Measurements from ENCODE around the gene JCAD. TPM values are rescaled to one million over a fixed set of nuclear protein-coding genes. Genes with fewer than 3 reads are reported as not detected.

JCAD gene
- total RNA-seq, 1 experiment from 2014 or later = 0.54 TPM

DNA sequence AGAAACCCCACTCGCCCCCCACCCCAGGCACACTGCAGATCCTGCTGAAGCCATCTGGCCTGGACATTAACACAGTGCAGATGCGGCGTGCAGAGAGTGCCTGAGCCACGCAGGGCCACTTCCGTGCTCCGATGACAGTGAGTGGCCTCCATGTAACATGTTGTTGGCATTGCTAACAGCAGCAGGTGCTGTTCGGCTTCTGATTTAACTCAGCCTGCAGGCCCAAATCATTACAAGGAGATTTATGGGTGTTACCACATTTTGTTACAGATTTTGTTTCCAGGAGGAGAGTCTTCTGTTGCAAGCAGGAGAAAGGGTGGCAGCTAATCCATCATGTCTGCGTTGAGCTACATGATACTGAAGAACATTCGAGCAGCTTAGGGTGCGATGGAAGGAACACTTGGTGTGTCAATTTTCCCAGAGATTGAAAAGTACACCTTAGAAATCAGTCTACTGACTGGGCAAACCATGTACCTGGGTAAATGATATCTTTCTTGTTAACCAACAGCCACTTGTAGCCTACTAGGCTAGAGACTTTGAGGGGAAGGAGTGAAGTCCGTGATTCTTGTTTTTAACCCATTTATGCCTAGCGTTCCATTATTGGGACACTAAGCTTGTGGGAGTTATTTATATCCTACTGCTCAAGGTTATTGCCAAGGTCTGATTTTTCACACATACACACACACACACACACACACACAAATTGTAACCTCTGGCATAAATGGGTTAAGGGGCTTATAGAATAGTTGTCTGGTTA, 90.0 kb downstream of the JCAD start:
- H3K9me3 Mint-ChIP-seq (ENCODE audit: low read depth, unreplicated experiment) = peaks cover 3% of the 10 kb centered on the region
- TF ChIP-seq, protein P1, sequence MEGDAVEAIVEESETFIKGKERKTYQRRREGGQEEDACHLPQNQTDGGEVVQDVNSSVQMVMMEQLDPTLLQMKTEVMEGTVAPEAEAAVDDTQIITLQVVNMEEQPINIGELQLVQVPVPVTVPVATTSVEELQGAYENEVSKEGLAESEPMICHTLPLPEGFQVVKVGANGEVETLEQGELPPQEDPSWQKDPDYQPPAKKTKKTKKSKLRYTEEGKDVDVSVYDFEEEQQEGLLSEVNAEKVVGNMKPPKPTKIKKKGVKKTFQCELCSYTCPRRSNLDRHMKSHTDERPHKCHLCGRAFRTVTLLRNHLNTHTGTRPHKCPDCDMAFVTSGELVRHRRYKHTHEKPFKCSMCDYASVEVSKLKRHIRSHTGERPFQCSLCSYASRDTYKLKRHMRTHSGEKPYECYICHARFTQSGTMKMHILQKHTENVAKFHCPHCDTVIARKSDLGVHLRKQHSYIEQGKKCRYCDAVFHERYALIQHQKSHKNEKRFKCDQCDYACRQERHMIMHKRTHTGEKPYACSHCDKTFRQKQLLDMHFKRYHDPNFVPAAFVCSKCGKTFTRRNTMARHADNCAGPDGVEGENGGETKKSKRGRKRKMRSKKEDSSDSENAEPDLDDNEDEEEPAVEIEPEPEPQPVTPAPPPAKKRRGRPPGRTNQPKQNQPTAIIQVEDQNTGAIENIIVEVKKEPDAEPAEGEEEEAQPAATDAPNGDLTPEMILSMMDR (IDR thresholded peaks at IDR 0.05; ENCODE audit: unreplicated experiment) = no peak
- no peak overlapping the region for H3K4me3 Mint-ChIP-seq (ENCODE audit: low read depth, unreplicated experiment)
- H3K4me1 Mint-ChIP-seq (ENCODE audit: low read depth, unreplicated experiment) = peaks cover 7% of the 10 kb centered on the region
- H3K27me3 Mint-ChIP-seq (ENCODE audit: unreplicated experiment) = no peaks in the 10 kb centered on the region
- no peaks in the 10 kb centered on the region for H3K36me3 Mint-ChIP-seq (ENCODE audit: insufficient read depth, unreplicated experiment)
- CTCF ChIA-PET = no interaction called here
- BruUV-seq (replicated peaks) = no TSS peak
- H3K27ac Mint-ChIP-seq (ENCODE audit: unreplicated experiment) = no peak overlapping the region
- DNase-seq = no peak
- intact Hi-C loops (cut with micrococcal nuclease; ENCODE audit: unreplicated experiment) = no loop called here

DNA sequence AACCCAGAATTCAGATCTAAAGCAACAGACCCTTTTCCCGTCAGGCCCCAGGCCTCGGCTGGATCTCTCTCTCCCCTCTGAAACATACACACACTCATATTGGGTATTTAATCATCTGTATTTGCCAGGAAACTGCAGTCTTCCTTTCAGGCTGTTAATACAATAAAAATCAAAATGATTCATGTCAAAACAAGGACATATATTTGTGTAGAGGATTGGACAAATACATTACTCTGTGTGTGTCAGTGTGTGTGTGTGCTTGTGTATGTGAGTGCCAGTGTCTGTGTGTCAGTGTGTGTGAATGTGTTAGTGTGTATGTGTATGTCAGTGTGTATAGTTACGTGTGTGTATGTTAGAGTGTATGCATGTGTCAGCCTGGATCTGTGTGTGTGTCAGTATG, 90.8 kb downstream of the JCAD start:
- Mint-ChIP-seq H3K27ac (ENCODE audit: unreplicated experiment) (no peak overlapping the region), H3K4me3 (ENCODE audit: low read depth, unreplicated experiment) (no peak overlapping the region), H3K4me1 (ENCODE audit: low read depth, unreplicated experiment) (peaks cover 7% of the 10 kb centered on the region), H3K27me3 (ENCODE audit: unreplicated experiment) (no peaks in the 10 kb centered on the region), H3K36me3 (ENCODE audit: insufficient read depth, unreplicated experiment) (no peaks in the 10 kb centered on the region), H3K9me3 (ENCODE audit: low read depth, unreplicated experiment) (no peaks in the 10 kb centered on the region)
- CTCF ChIA-PET = no interaction called here
- BruUV-seq (replicated peaks) = no TSS peak
- intact Hi-C loops (cut with micrococcal nuclease; ENCODE audit: unreplicated experiment) = no loop called here
- DNase-seq = no peak
- TF ChIP-seq, protein P1 (IDR thresholded peaks at IDR 0.05; ENCODE audit: unreplicated experiment) = no peak

DNA sequence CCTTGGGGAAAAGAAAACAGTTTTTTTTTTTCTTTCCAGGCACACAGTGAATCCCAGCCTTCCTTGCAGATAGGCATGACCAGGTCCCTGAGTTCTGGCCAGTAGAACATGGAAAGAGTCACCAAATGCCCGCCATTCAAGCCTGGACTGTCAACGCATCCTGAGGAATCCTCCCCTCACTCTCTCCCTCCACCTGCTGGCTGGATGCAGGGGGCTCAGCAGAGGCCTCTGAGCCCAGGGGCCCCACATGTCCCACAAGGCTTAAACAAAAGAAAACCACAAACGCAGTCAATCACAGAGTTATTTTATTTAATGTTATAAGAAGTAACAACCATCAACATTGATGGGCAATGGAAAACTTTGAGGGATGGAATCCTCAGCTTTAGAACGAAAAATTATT, 93.1 kb downstream of the JCAD start:
- H3K27me3 Mint-ChIP-seq (ENCODE audit: unreplicated experiment) = no peaks in the 10 kb centered on the region
- intact Hi-C loops (cut with micrococcal nuclease; ENCODE audit: unreplicated experiment) = no loop called here
- no peak overlapping the region for H3K27ac Mint-ChIP-seq (ENCODE audit: unreplicated experiment)
- CTCF ChIA-PET = no interaction called here
- H3K36me3 Mint-ChIP-seq (ENCODE audit: insufficient read depth, unreplicated experiment) = no peaks in the 10 kb centered on the region
- no peak for DNase-seq
- H3K4me3 Mint-ChIP-seq (ENCODE audit: low read depth, unreplicated experiment) = no peak overlapping the region
- TF ChIP-seq, protein P1 (IDR thresholded peaks at IDR 0.05; ENCODE audit: unreplicated experiment) = no peak
- no peaks in the 10 kb centered on the region for H3K9me3 Mint-ChIP-seq (ENCODE audit: low read depth, unreplicated experiment)
- peaks cover 7% of the 10 kb centered on the region for H3K4me1 Mint-ChIP-seq (ENCODE audit: low read depth, unreplicated experiment)
- no TSS peak for BruUV-seq (replicated peaks)

All from Calu3 (cell line).